ENCODE results near the gene TSPAN1. TPM values are rescaled to one million over a fixed set of nuclear protein-coding genes. Genes with fewer than 3 reads are reported as not detected.

TSPAN1 gene
- total and polyA plus RNA-seq, 11 donors: 0.63 to 5.5 (median 1.1) TPM

- peak overlapping the region; percentile 74 to 95 (median 86) for H3K27ac ChIP-seq
These were observed 22.7 kb downstream of the TSPAN1 start for GRCh38 chr1:46197560-46197963.

GRCh38 chr1:46197964-46198811, 23.3 kb downstream of the TSPAN1 start, which contains the start of gene POMGNT1:
TSS of gene POMGNT1 (minus strand) at chr1:46198434. CDS start at chr1:46197821, 613 bp downstream.
- 0 to 3% (median 1%) methylated on average over 12 to 67 of the region's 67 CpGs for WGBS, 4 donors
- H3K4me1 ChIP-seq: peaks cover 0 to 52% (median 29%) of the 10 kb centered on the region in 12 donors
- intact Hi-C loops (cut with DNase I): no loop called here

More at GRCh38 chr1:46197560-46197963, 22.7 kb downstream of the TSPAN1 start:
- Histone ChIP-seq H3K36me3 (peaks cover 0 to 43% (median 30%) of the 10 kb centered on the region in 9 donors), H3K4me1 (peaks cover 0 to 50% (median 29%) of the 10 kb centered on the region in 12 donors), H3K27me3 (no peaks in the 10 kb centered on the region), H3K4me3 (peak overlapping the region; percentile 71 to 97 (median 82)), H3K9me3 (no peaks in the 10 kb centered on the region)
- WGBS, 4 donors: 51 to 57% (median 55%) methylated on average over 9 of the region's 9 CpGs
- intact Hi-C loops (cut with DNase I): no loop called here
- TF ChIP-seq CTCF (IDR thresholded peaks at IDR 0.05): no peak
- no peak for TF ChIP-seq POLR2A (IDR thresholded peaks at IDR 0.05)
- ATAC-seq (peak in 1 of 4 donors; percentile 1), DNase-seq (no peak)

GRCh38 chr1:46199233-46199749, 24.4 kb downstream of the TSPAN1 start:
- intact Hi-C loops (cut with DNase I): no loop called here
- WGBS, 4 donors: 51 to 73% (median 66%) methylated on average over 3 of the region's 3 CpGs
- DNase-seq (no peak), ATAC-seq (no peak)
- Histone ChIP-seq H3K27me3 (no peaks in the 10 kb centered on the region), H3K4me3 (peak overlapping the region in 11 of 12 donors; percentile 71 to 97 (median 82)), H3K27ac (peak overlapping the region in 8 of 12 donors; percentile 83 to 95 (median 88)), H3K36me3 (peaks cover 0 to 26% (median 13%) of the 10 kb centered on the region in 9 donors), H3K4me1 (peaks cover 0 to 60% (median 33%) of the 10 kb centered on the region in 12 donors), H3K9me3 (no peaks in the 10 kb centered on the region)
- no peak for TF ChIP-seq CTCF (IDR thresholded peaks at IDR 0.05)
- no peak for TF ChIP-seq POLR2A (IDR thresholded peaks at IDR 0.05)

More at GRCh38 chr1:46197964-46198811, 23.3 kb downstream of the TSPAN1 start, which contains the start of gene POMGNT1:
- TF ChIP-seq CTCF (IDR thresholded peaks at IDR 0.05) (peak in 5 of 12 donors; percentile 8 to 40 (median 26)), POLR2A (IDR thresholded peaks at IDR 0.05) (peak in 1 of 2 donors; percentile 73)
- DNase-seq (peak; percentile 72 to 87 (median 76)), ATAC-seq (peak; percentile 48 to 88 (median 84))
- Histone ChIP-seq H3K27me3 (no peaks in the 10 kb centered on the region), H3K4me3 (peak within 1 kb of the TSS; percentile 71 to 97 (median 82)), H3K9me3 (no peaks in the 10 kb centered on the region), H3K36me3 (peaks cover 0 to 37% (median 24%) of the 10 kb centered on the region in 9 donors), H3K27ac (peak within 1 kb of the TSS; percentile 74 to 95 (median 86))

All from heart left ventricle (tissue), 16 donors.